ENCODE measurements around the gene UBE2E3. TPM values are rescaled to one million over a fixed set of nuclear protein-coding genes. Genes with fewer than 3 reads are reported as not detected.
"Not testable (repeated sequence)": the region's sequence is repeated elsewhere in the genome, so short reads cannot be mapped to it uniquely, and the experiment has no call there.

Gene UBE2E3
- 10 to 100 TPM; 20.2 to 69.9 (median 65.4) TPM for total RNA-seq

DNA sequence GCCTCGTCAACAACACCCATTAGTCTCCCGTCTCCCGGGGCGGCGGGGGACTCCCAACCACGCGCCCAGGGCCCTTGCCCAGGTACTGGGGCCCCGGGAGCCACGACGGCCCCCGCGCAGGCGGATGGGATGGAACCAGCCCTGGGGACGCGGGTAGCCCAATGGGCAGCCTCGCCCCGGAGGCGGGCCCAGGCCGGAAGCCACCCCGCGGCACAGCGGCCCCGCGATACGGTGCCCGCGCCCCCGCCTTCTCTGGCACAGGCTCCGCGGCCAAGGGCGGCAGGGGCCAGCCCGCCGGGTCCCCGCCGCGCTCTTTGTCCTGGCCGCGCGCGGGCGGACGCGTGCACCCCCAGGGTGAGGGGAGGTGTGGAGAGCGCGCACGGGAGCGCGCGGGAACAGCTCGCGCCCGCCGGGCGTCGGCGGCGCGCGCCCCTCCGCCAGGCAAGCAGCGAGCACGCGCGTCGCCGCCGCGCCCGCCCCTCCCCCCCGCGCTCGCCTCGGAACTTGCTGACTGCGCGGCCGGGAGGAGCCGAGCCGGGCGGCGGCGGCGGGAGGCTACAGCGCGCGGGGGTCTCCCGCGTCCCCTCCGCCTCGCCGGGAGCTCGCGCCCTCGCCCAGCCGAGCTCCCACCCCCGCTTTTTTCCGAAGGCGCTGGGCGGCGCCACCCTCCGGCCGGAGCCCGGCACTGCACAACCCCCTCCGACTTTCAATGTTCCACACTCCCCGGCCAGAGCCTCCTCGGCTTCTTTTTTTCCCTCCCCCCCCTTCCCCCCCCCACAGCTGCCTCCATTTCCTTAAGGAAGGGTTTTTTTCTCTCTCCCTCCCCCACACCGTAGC is at the start of gene UBE2E3:
UBE2E3 (plus strand) TSS at position 500 of the 837 bp plus-strand sequence. CDS start 1,438 bp downstream, outside the sequence.
- peak within 1 kb of the TSS; percentile 80 to 90 (median 86) for H3K27ac ChIP-seq
- H3K4me1 ChIP-seq = peaks cover 14 to 42% (median 26%) of the 10 kb centered on the region in 4 donors
- peak within 1 kb of the TSS; percentile 62 to 76 (median 67) for H3K4me3 ChIP-seq
- intact Hi-C loops (cut with DNase I; ENCODE audit: low total_unique reads) = no loop called here
- peak in 2 of 3 donors; percentile 42 to 61 for TF ChIP-seq POLR2AphosphoS5 (IDR thresholded peaks at IDR 0.05)
- TF ChIP-seq, protein P1, sequence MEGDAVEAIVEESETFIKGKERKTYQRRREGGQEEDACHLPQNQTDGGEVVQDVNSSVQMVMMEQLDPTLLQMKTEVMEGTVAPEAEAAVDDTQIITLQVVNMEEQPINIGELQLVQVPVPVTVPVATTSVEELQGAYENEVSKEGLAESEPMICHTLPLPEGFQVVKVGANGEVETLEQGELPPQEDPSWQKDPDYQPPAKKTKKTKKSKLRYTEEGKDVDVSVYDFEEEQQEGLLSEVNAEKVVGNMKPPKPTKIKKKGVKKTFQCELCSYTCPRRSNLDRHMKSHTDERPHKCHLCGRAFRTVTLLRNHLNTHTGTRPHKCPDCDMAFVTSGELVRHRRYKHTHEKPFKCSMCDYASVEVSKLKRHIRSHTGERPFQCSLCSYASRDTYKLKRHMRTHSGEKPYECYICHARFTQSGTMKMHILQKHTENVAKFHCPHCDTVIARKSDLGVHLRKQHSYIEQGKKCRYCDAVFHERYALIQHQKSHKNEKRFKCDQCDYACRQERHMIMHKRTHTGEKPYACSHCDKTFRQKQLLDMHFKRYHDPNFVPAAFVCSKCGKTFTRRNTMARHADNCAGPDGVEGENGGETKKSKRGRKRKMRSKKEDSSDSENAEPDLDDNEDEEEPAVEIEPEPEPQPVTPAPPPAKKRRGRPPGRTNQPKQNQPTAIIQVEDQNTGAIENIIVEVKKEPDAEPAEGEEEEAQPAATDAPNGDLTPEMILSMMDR (IDR thresholded peaks at IDR 0.05) = peak; percentile 41 to 71 (median 65)
- TF ChIP-seq EP300 (IDR thresholded peaks at IDR 0.05; ENCODE audit: low read depth) = no peak
- TF ChIP-seq POLR2A (IDR thresholded peaks at IDR 0.05) = peak; percentile 44
- in situ Hi-C loops (cut with MboI; ENCODE audit: low pct_ligation_motif_present in 1 of 4, low pct_unique_long_range_greater_than_20kb in 1 of 4, low sequenced_read_pairs in 3 of 4) = no loop called here
- H3K36me3 ChIP-seq = no peaks in the 10 kb centered on the region
- no peaks in the 10 kb centered on the region for H3K27me3 ChIP-seq
- DNase-seq = peak; percentile 85
- H3K9me3 ChIP-seq = no peaks in the 10 kb centered on the region
- WGBS, 2 donors (ENCODE audit: low coverage in 1 of 2) = 1% methylated on average over 52 of the region's 106 CpGs; no CpG with 5 or more reads in 1 of the 2 donors

DNA sequence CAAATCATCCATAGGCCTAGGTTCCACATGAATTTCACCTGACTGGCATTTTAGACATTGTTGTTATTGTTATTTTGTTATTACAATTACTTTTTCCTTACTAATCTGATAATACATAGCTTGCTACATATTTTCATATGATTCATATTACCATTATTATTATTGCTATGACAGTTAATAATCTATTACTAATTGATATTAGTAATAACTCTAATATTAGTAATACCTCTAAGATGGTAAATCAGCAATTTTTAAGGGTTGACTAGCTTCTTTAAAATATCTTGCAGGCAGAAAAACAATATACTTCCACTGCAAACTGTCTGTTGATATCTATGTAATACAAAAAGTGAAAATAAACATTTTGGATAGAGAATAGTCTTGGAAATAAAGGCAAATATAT is 48.6 kb upstream of the UBE2E3 start:
- intact Hi-C loops (cut with DNase I; ENCODE audit: low total_unique reads) = no loop called here
- Histone ChIP-seq H3K36me3 (no peaks in the 10 kb centered on the region), H3K27ac (no peak overlapping the region), H3K4me1 (peaks cover 0 to 8% (median 0%) of the 10 kb centered on the region in 4 donors), H3K27me3 (no peaks in the 10 kb centered on the region), H3K9me3 (no peaks in the 10 kb centered on the region), H3K4me3 (no peak overlapping the region)
- DNase-seq = no peak
- TF ChIP-seq POLR2A (IDR thresholded peaks at IDR 0.05) (no peak), POLR2AphosphoS5 (IDR thresholded peaks at IDR 0.05) (no peak), EP300 (IDR thresholded peaks at IDR 0.05; ENCODE audit: low read depth) (no peak)
- TF ChIP-seq, protein P1 (IDR thresholded peaks at IDR 0.05) = no peak
- in situ Hi-C loops (cut with MboI; ENCODE audit: low pct_ligation_motif_present in 1 of 4, low pct_unique_long_range_greater_than_20kb in 1 of 4, low sequenced_read_pairs in 3 of 4) = no loop called here

DNA sequence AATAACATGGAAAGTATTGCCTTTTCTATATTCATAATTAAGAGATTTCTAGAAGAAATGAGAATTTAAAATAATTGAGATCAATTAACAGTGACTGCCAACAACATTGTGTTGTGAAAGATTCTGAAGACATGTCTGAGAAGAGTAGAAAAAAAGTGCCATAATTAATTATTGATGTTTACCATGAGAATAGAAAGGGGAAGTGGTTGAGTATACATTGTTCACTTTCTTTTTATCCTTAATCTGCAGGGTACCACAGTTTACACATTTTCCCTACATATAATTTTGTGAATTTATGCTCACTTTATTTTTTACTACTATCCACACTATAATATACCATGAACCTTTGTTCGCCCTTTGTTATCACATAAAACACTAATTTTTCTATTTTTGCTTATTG is 47.1 kb upstream of the UBE2E3 start:
- no peak for DNase-seq
- in situ Hi-C loops (cut with MboI; ENCODE audit: low pct_ligation_motif_present in 1 of 4, low pct_unique_long_range_greater_than_20kb in 1 of 4, low sequenced_read_pairs in 3 of 4) = no loop called here
- 95 to 100% methylated on average over 1 of the region's 1 CpG for WGBS, 2 donors (ENCODE audit: low coverage in 1 of 2)

DNA sequence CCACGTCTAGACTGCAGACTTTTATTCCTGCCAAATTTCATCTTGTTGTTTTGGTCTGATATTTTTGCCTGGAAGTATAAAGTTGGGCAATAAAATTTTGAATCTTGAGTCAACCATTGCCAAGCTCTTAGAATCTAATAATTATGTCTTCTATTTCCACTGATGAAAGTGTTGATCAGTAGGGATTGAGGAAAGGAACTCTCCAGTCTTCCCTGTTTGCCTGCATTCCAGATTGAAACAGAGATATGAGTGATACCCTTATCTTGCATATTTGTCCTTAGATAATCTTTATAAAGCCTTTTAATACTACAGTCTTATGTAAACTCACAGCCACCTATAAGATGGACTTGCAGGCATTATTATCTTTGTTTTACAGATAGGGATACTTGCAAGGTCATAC is 45.5 kb upstream of the UBE2E3 start:
- intact Hi-C loops (cut with DNase I; ENCODE audit: low total_unique reads) (no loop called here), in situ Hi-C loops (cut with MboI; ENCODE audit: low pct_ligation_motif_present in 1 of 4, low pct_unique_long_range_greater_than_20kb in 1 of 4, low sequenced_read_pairs in 3 of 4) (no loop called here)
- no peaks in the 10 kb centered on the region for H3K4me1 ChIP-seq
- no peak for DNase-seq
- H3K27ac ChIP-seq = no peak overlapping the region
- WGBS, 2 donors (ENCODE audit: low coverage in 1 of 2) = 42 to 44% methylated on average over 1 of the region's 1 CpG
- no peaks in the 10 kb centered on the region for H3K9me3 ChIP-seq
- H3K4me3 ChIP-seq = no peak overlapping the region
- H3K36me3 ChIP-seq = no peaks in the 10 kb centered on the region
- H3K27me3 ChIP-seq = no peaks in the 10 kb centered on the region
- TF ChIP-seq EP300 (IDR thresholded peaks at IDR 0.05; ENCODE audit: low read depth) (no peak), POLR2A (IDR thresholded peaks at IDR 0.05) (no peak), POLR2AphosphoS5 (IDR thresholded peaks at IDR 0.05) (no peak)
- TF ChIP-seq, protein P1 (IDR thresholded peaks at IDR 0.05) = no peak

More for the DNA sequence above, 47.1 kb upstream of the UBE2E3 start:
- no peak overlapping the region for H3K4me3 ChIP-seq
- no peaks in the 10 kb centered on the region for H3K36me3 ChIP-seq
- H3K27me3 ChIP-seq = no peaks in the 10 kb centered on the region
- no peak overlapping the region for H3K27ac ChIP-seq
- intact Hi-C loops (cut with DNase I; ENCODE audit: low total_unique reads) = no loop called here
- TF ChIP-seq POLR2AphosphoS5 (IDR thresholded peaks at IDR 0.05) = no peak
- TF ChIP-seq EP300 (IDR thresholded peaks at IDR 0.05; ENCODE audit: low read depth) = no peak
- TF ChIP-seq, protein P1 (IDR thresholded peaks at IDR 0.05) = no peak
- H3K9me3 ChIP-seq = no peaks in the 10 kb centered on the region
- H3K4me1 ChIP-seq = no peaks in the 10 kb centered on the region

DNA sequence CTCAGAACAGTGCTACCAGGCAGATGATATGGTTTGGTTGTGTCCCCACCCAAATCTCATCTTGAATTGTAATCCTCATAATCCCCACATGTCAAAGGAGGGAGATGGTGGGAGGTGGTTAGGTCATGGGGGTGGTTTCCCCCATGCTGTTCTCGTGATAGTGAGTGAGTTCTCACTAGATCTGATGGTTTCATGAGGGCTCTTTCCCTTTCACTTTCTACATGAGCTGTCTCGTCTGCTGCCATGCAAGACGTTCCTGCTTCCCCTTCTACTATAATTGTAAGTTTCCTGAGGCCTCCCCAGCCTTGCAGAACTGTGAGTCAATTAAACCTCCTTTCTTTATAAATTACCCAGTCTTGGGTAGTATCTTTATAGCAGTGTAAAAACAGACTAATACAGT is 42.9 kb upstream of the UBE2E3 start:
- in situ Hi-C loops (cut with MboI; ENCODE audit: low pct_ligation_motif_present in 1 of 4, low pct_unique_long_range_greater_than_20kb in 1 of 4, low sequenced_read_pairs in 3 of 4); H3K4me1 ChIP-seq; intact Hi-C loops (cut with DNase I; ENCODE audit: low total_unique reads); DNase-seq; H3K27me3 ChIP-seq; H3K36me3 ChIP-seq; H3K9me3 ChIP-seq; H3K4me3 ChIP-seq; H3K27ac ChIP-seq: not testable (repeated sequence)
- 63 to 80% methylated on average over 3 of the region's 3 CpGs for WGBS, 2 donors (ENCODE audit: low coverage in 1 of 2)
